GM12892 (cell line): ENCODE data around the gene MARCO.

Experiments
- POLR2A ChIP-seq: IDR thresholded peaks from 2 replicates; pipeline ENCODE4 v1.6.1; 2011; ENCODE audit warnings: low read depth, low read length, control low read depth
- POLR2AphosphoS5 ChIP-seq: IDR thresholded peaks from 2 replicates; pipeline ENCODE4 v1.6.1; 2011; ENCODE audit warnings: low read depth, low read length, control low read depth

DNA sequence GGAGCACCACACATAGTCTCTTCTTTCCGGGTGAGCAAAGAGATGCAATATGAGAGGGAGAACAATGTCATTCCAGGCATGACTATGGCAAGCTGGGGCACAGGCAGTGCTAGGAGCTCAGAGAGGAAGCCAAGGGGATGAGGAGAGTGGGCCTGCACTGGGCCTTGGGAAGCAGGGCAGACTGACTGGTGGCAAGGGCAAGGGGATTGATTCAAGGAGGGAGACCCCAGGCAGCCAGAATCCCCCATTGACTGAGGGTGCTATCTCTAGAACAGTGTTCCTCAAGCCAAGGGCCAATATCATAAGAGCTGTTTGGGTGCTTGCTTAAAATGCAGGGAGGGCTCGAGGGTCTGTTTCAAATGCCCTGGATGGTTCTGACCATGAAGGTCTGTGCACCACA is 36.1 kb downstream of the MARCO start:
- TF ChIP-seq POLR2AphosphoS5 = no peak
- no peak for TF ChIP-seq POLR2A
